Measurements from ENCODE around the gene DIPK2A. TPM values are rescaled to one million over a fixed set of nuclear protein-coding genes. Genes with fewer than 3 reads are reported as not detected.

Gene DIPK2A
- total and polyA plus RNA-seq, 2 donors (not counting 3 experiments of a cell fraction or from before 2014, with no cell fraction given) = 18.9 to 43.0 TPM

DNA sequence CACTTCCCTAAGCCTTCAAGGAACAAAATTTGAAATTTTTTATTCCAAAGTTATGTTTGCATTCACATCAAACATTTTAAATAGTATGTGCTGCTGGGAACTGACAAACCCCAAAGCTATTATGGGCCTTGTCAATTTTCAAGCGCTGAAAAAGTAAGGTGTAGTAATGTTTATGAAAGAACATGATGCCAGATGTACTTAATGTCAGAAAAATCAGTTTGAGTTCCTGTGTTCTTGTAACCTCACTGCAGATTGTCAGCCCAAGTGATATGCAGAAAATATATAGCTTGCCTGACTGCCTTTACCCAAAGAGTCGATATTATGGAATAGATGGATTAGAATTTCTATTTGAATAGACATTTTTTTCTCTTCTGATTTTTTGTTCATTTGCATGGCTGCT, 20.8 kb upstream of the DIPK2A start:
- H3K9me1 ChIP-seq (replicated peaks; ENCODE audit: control insufficient read depth, extremely low read depth, insufficient read depth, low read length) = no peaks in the 10 kb centered on the region
- no peaks in the 10 kb centered on the region for H3K79me2 ChIP-seq (ENCODE audit: control insufficient read depth, insufficient read depth, low read length)
- FAIRE-seq (no peak), DNase-seq (ENCODE audit: low read depth, low spot score) (no peak)
- H3K27me3 ChIP-seq (ENCODE audit: control insufficient read depth in 2 of 2, insufficient read depth in 2 of 2, low read length in 2 of 2) = no peaks in the 10 kb centered on the region
- no peaks in the 10 kb centered on the region for H3K36me3 ChIP-seq (ENCODE audit: control insufficient read depth in 2 of 2, extremely low read depth in 1 of 2, insufficient read depth in 2 of 2, low read length in 2 of 2)
- no peak for TF ChIP-seq MYC (IDR thresholded peaks at IDR 0.05; ENCODE audit: low read depth, low read length)
- no peak for TF ChIP-seq JUN (IDR thresholded peaks at IDR 0.05; ENCODE audit: borderline replicate concordance, insufficient read depth, insufficient read length, low read depth)
- TF ChIP-seq, protein P1, sequence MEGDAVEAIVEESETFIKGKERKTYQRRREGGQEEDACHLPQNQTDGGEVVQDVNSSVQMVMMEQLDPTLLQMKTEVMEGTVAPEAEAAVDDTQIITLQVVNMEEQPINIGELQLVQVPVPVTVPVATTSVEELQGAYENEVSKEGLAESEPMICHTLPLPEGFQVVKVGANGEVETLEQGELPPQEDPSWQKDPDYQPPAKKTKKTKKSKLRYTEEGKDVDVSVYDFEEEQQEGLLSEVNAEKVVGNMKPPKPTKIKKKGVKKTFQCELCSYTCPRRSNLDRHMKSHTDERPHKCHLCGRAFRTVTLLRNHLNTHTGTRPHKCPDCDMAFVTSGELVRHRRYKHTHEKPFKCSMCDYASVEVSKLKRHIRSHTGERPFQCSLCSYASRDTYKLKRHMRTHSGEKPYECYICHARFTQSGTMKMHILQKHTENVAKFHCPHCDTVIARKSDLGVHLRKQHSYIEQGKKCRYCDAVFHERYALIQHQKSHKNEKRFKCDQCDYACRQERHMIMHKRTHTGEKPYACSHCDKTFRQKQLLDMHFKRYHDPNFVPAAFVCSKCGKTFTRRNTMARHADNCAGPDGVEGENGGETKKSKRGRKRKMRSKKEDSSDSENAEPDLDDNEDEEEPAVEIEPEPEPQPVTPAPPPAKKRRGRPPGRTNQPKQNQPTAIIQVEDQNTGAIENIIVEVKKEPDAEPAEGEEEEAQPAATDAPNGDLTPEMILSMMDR (IDR thresholded peaks at IDR 0.05; ENCODE audit: extremely low read depth in 1 of 2, insufficient read depth in 1 of 2, low read depth in 1 of 2, low read length in 2 of 2) = no peak
- TF ChIP-seq POLR2AphosphoS5 (IDR thresholded peaks at IDR 0.05; ENCODE audit: insufficient read depth, low read depth, low read length) = no peak
- CTCF ChIA-PET = interaction anchor here (1.8 kb wide), 1 partner anchor 175 kb away, joined by 9 read pairs; no protein-coding TSS in a partner anchor
- H3K4me2 ChIP-seq (ENCODE audit: insufficient read depth, low read length) = no peak overlapping the region
- no peaks in the 10 kb centered on the region for H4K20me1 ChIP-seq (replicated peaks; ENCODE audit: control insufficient read depth, extremely low read depth, insufficient read depth, low read length)
- no peaks in the 10 kb centered on the region for H3K4me1 ChIP-seq (ENCODE audit: control insufficient read depth, extremely low read depth, insufficient read depth, low read length)
- no peak overlapping the region for H3K9ac ChIP-seq (replicated peaks; ENCODE audit: extremely low read depth, insufficient read depth, low read length)
- no peak overlapping the region for H3K27ac ChIP-seq (ENCODE audit: insufficient read depth, low read depth, low read length)
- no peak overlapping the region for H3K4me3 ChIP-seq (replicated peaks in 1 of 3; ENCODE audit: insufficient read depth in 1 of 3, low read depth in 1 of 3, low read length in 3 of 3)
- POLR2A ChIA-PET = no interaction called here
- BruUV-seq (replicated peaks) = no TSS peak
- intact Hi-C loops (cut with micrococcal nuclease) = loop anchor here (1.0 to 5.0 kb wide), 3 partner anchors 66 to 176 kb away; no protein-coding TSS in a partner anchor
- H2AFZ ChIP-seq (ENCODE audit: low read depth, low read length) = no peak overlapping the region
- dilution Hi-C loops (cut with MboI; ENCODE audit: extremely low pct_ligation_motif_present, low sequenced_read_pairs) = no loop called here
- no peaks in the 10 kb centered on the region for H3K9me3 ChIP-seq (replicated peaks; ENCODE audit: control insufficient read depth, insufficient read depth, low read length)

DNA sequence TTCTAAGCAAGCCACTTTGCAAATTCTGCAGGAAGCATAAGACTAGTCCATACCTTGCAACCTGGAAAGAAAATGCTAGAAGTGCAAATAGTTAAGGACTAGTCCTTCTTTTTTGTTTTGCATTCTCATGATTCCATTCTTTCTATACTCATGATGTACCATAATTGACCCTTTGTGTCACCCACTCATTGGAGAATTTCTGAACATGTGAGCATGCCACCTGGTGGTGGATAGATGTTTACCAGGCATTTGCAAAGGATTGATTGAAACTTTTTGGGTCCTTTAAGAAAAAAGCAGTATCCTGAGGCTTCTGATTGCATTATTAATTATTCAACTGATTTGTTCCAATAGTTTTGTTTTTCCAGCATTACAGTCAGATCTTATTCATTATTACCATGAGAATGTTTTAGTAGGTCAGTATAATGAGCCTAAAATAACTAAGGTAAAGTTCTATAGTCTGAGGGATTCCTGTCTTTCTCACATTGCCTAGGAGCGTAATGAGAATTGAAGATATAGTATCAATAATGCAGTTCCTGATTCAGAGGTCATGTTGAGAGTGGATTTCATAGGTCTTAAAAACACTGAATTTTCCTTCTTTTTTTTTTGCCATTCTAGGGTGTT, 20.2 kb upstream of the DIPK2A start:
- intact Hi-C loops (cut with micrococcal nuclease) (loop anchor here (1.0 to 5.0 kb wide), 3 partner anchors 67 to 176 kb away; no protein-coding TSS in a partner anchor), dilution Hi-C loops (cut with MboI; ENCODE audit: extremely low pct_ligation_motif_present, low sequenced_read_pairs) (no loop called here)
- H3K9me1 ChIP-seq (replicated peaks; ENCODE audit: control insufficient read depth, extremely low read depth, insufficient read depth, low read length) = no peaks in the 10 kb centered on the region
- CTCF ChIA-PET = no interaction called here
- H3K27ac ChIP-seq (ENCODE audit: insufficient read depth, low read depth, low read length) = no peak overlapping the region
- no peak overlapping the region for H3K9ac ChIP-seq (replicated peaks; ENCODE audit: extremely low read depth, insufficient read depth, low read length)
- no peak for FAIRE-seq
- H3K9me3 ChIP-seq (replicated peaks; ENCODE audit: control insufficient read depth, insufficient read depth, low read length) = no peaks in the 10 kb centered on the region
- BruUV-seq (replicated peaks) = no TSS peak
- DNase-seq (ENCODE audit: low read depth, low spot score) = peak; percentile 49
- H3K4me3 ChIP-seq (replicated peaks in 1 of 3; ENCODE audit: insufficient read depth in 1 of 3, low read depth in 1 of 3, low read length in 3 of 3) = no peak overlapping the region
- H3K4me1 ChIP-seq (ENCODE audit: control insufficient read depth, extremely low read depth, insufficient read depth, low read length) = no peaks in the 10 kb centered on the region
- no peaks in the 10 kb centered on the region for H3K27me3 ChIP-seq (ENCODE audit: control insufficient read depth in 2 of 2, insufficient read depth in 2 of 2, low read length in 2 of 2)
- no peaks in the 10 kb centered on the region for H4K20me1 ChIP-seq (replicated peaks; ENCODE audit: control insufficient read depth, extremely low read depth, insufficient read depth, low read length)
- no peak overlapping the region for H3K4me2 ChIP-seq (ENCODE audit: insufficient read depth, low read length)
- H3K36me3 ChIP-seq (ENCODE audit: control insufficient read depth in 2 of 2, extremely low read depth in 1 of 2, insufficient read depth in 2 of 2, low read length in 2 of 2) = no peaks in the 10 kb centered on the region
- TF ChIP-seq POLR2A (IDR thresholded peaks at IDR 0.05; ENCODE audit: low read depth, low read length) = no peak
- TF ChIP-seq, protein P1 (IDR thresholded peaks at IDR 0.05; ENCODE audit: extremely low read depth in 1 of 2, insufficient read depth in 1 of 2, low read depth in 1 of 2, low read length in 2 of 2) = peak; percentile 42 to 54
- no peak overlapping the region for H2AFZ ChIP-seq (ENCODE audit: low read depth, low read length)
- no peaks in the 10 kb centered on the region for H3K79me2 ChIP-seq (ENCODE audit: control insufficient read depth, insufficient read depth, low read length)
- POLR2A ChIA-PET = no interaction called here
